ENCODE results near the gene HOXB9. TPM values are rescaled to one million over a fixed set of nuclear protein-coding genes. Genes with fewer than 3 reads are reported as not detected.

The HOXB9 gene
- total and polyA plus RNA-seq, 2 experiments from 2014 or later, result not detected

- TF ChIP-seq CTCF (IDR thresholded peaks at IDR 0.05; ENCODE audit: low read depth, low read length), result no peak
- H3K4me1 ChIP-seq (ENCODE audit: low read depth), result no peaks in the 10 kb centered on the region
- no peaks in the 10 kb centered on the region for H3K36me3 ChIP-seq
- H3K27me3 ChIP-seq, result peaks cover 100% of the 10 kb centered on the region
- H3K4me3 ChIP-seq, result no peak overlapping the region
- DNase-seq (ENCODE audit: low read depth in 1 of 2, low spot score in 1 of 2), result no peak
- H3K9me3 ChIP-seq (ENCODE audit: low read depth), result no peaks in the 10 kb centered on the region
- no peak overlapping the region for H3K27ac ChIP-seq
Measured at GRCh38 chr17:48598736-48599135, 27.4 kb downstream of the HOXB9 start.

DNA sequence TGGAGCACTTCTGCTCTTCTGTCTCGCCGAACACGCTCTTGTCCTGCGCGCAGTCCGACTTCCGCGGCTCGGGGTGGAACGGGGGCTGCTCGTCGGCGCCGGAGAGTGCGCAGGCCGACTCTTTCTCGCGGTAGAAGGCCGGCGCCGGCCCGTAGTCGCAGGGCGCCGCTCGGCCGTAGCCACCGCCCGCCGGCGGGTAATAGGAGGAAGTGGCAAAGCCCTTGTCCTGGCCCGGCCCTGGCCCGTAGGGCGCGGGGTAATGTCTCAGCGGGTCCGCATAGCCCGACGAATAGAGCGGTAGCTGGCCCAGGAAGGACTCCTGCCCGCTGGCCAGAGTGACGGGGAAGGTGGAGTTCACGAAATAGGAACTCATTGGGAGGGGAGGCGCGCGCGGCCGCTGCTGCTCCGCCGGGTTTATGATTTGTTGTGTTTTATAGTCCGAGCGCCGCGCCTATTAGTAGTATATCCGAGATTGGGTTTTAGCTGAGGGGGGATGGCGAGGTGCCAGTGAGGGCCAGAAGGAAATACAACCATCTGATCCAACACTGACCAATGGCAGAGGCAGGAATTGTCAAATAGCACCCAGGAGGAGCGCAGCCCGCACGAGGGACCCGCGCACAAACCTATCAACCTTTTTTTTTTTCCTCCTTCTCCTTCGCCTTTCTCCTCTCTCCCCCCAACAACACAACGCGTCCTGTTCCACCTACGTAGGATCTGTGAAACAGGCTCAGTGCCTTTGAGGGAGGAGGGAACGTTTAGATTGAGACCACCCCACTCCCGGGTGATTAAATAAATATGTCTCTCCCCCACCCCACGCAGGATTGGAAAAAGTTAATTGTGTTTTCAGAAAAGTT, 28.2 kb downstream of the HOXB9 start:
- Histone ChIP-seq H3K36me3 (no peaks in the 10 kb centered on the region), H3K4me3 (peak overlapping the region; percentile 25), H3K9me3 (ENCODE audit: low read depth) (no peaks in the 10 kb centered on the region), H3K27ac (no peak overlapping the region), H3K27me3 (peaks cover 100% of the 10 kb centered on the region), H3K4me1 (ENCODE audit: low read depth) (no peaks in the 10 kb centered on the region)
- TF ChIP-seq CTCF (IDR thresholded peaks at IDR 0.05; ENCODE audit: low read depth, low read length), result no peak
- no peak for DNase-seq (ENCODE audit: low read depth in 1 of 2, low spot score in 1 of 2)

DNA sequence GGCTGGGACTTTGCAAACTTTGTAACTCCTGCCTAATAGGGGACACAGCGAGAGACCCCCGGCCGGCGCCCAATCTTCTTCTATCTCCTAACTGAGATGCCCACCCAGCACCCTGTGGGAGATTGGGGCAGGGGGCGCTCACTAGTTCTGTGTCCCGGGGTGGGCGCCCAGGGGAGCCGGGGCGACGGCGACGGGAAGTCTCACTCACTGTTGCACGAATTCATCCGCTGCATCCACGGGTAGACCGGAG, 28.7 kb downstream of the HOXB9 start:
- H3K4me3 ChIP-seq, result peak overlapping the region; percentile 25
- no peaks in the 10 kb centered on the region for H3K36me3 ChIP-seq
- TF ChIP-seq CTCF (IDR thresholded peaks at IDR 0.05; ENCODE audit: low read depth, low read length), result no peak
- no peaks in the 10 kb centered on the region for H3K4me1 ChIP-seq (ENCODE audit: low read depth)
- no peaks in the 10 kb centered on the region for H3K9me3 ChIP-seq (ENCODE audit: low read depth)
- DNase-seq (ENCODE audit: low read depth in 1 of 2, low spot score in 1 of 2), result no peak
- peaks cover 100% of the 10 kb centered on the region for H3K27me3 ChIP-seq
- H3K27ac ChIP-seq, result no peak overlapping the region

- Histone ChIP-seq H3K4me3 (peak overlapping the region; percentile 25), H3K27me3 (peaks cover 100% of the 10 kb centered on the region), H3K27ac (no peak overlapping the region), H3K36me3 (no peaks in the 10 kb centered on the region), H3K9me3 (ENCODE audit: low read depth) (no peaks in the 10 kb centered on the region), H3K4me1 (ENCODE audit: low read depth) (no peaks in the 10 kb centered on the region)
- DNase-seq (ENCODE audit: low read depth in 1 of 2, low spot score in 1 of 2), result no peak
- TF ChIP-seq CTCF (IDR thresholded peaks at IDR 0.05; ENCODE audit: low read depth, low read length), result no peak
Measured at GRCh38 chr17:48596735-48597527, 29.2 kb downstream of the HOXB9 start.

- no peak for DNase-seq (ENCODE audit: low read depth in 1 of 2, low spot score in 1 of 2)
- H3K36me3 ChIP-seq, result no peaks in the 10 kb centered on the region
- no peak for TF ChIP-seq CTCF (IDR thresholded peaks at IDR 0.05; ENCODE audit: low read depth, low read length)
- no peak overlapping the region for H3K4me3 ChIP-seq
- no peak overlapping the region for H3K27ac ChIP-seq
- peaks cover 100% of the 10 kb centered on the region for H3K27me3 ChIP-seq
- H3K9me3 ChIP-seq (ENCODE audit: low read depth), result no peaks in the 10 kb centered on the region
- H3K4me1 ChIP-seq (ENCODE audit: low read depth), result no peaks in the 10 kb centered on the region
Measured at GRCh38 chr17:48596000-48596734, 30.0 kb downstream of the HOXB9 start.

Data from cardiac muscle cell (in vitro differentiated cells and primary cell).